ENCODE results near the gene DAPK2. TPM values are rescaled to one million over a fixed set of nuclear protein-coding genes. Genes with fewer than 3 reads are reported as not detected.

DAPK2 gene
- total RNA-seq, 1 donor from 2014 or later, result 39.0 TPM

DNA sequence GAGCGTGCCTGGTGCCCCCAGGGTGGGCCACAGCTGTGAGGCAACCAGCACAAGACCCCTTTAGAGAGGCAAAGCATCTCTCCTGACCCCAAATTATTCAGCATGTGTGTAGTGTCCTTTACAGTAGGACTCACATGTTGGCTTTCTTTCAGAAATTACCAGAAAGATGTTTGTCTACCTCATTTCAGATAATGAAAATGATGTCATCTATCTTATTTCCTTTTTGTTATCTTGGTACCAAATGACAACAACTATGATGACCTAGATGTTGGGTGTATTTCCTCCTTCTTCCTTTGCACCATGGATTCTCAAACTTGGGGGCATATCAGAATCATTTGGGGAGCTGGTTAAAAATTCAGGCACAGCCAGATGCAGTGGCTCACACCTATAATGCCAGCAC is 50.5 kb downstream of the DAPK2 start:
- intact Hi-C loops (cut with micrococcal nuclease), result no loop called here

DNA sequence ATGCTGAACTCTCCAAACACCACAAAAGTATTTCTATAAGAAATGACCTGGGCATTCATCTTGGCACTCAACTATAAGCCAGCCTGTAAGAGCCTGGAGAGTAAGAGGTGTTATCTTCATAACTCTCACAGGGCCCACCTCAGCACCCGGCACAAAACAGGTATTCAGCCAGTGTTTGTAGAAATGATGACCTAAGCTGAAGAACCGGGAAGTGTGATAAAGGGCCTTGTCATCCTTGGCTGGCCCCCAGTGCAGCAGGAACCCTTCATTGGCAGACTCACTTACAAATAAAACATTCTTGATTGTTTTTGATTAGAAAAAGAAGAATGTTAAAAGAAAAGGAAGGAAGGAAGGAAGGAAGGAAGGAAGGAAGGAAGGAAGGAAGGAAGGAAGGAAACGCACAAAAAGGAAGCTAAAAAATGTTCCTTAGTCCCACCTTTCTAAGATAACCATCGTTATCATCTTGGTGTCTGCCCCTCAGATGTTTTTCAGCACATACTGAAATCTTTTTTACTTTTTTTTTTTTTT is 52.1 kb downstream of the DAPK2 start:
- Histone ChIP-seq H3K9me3 (replicated peaks) (no peaks in the 10 kb centered on the region), H3K4me1 (peaks cover 84% of the 10 kb centered on the region), H3K36me3 (no peaks in the 10 kb centered on the region), H3K27ac (replicated peaks) (peak overlapping the region; percentile 80), H3K27me3 (ENCODE audit: low read depth) (no peaks in the 10 kb centered on the region), H3K4me3 (no peak overlapping the region)
- DNase-seq, result no peak
- TF ChIP-seq CTCF (IDR thresholded peaks at IDR 0.05; ENCODE audit: borderline replicate concordance), result no peak
- intact Hi-C loops (cut with micrococcal nuclease), result no loop called here

More for the DNA sequence above, 50.5 kb downstream of the DAPK2 start:
- H3K9me3 ChIP-seq (replicated peaks), result no peaks in the 10 kb centered on the region
- H3K27ac ChIP-seq (replicated peaks), result no peak overlapping the region
- no peaks in the 10 kb centered on the region for H3K36me3 ChIP-seq
- H3K27me3 ChIP-seq (ENCODE audit: low read depth), result no peaks in the 10 kb centered on the region
- no peak for TF ChIP-seq CTCF (IDR thresholded peaks at IDR 0.05; ENCODE audit: borderline replicate concordance)
- peaks cover 89% of the 10 kb centered on the region for H3K4me1 ChIP-seq
- DNase-seq, result no peak
- H3K4me3 ChIP-seq, result no peak overlapping the region

DNA sequence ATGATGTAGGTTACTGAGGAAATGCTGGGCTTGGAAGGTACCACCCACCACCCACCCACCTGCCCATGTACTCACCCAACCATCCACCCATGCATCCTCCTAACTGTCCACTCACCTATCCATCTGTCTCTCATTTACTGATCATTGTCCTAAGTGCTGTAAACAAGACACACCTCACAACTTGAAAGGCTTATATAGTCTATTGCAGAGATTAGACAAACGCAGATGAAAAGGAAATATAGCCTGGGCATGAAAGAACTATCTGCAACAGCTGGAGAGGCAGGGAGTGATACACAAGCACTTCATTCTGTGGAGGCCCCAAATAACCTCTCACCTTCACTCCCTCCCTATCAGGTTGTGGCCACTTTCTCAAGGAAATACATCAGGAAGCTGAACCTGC is 54.0 kb downstream of the DAPK2 start:
- H3K27me3 ChIP-seq (ENCODE audit: low read depth), result no peaks in the 10 kb centered on the region
- peaks cover 78% of the 10 kb centered on the region for H3K4me1 ChIP-seq
- intact Hi-C loops (cut with micrococcal nuclease), result no loop called here
- no peaks in the 10 kb centered on the region for H3K36me3 ChIP-seq
- DNase-seq, result no peak
- H3K4me3 ChIP-seq, result no peak overlapping the region
- H3K27ac ChIP-seq (replicated peaks), result peak overlapping the region; percentile 80
- H3K9me3 ChIP-seq (replicated peaks), result no peaks in the 10 kb centered on the region
- no peak for TF ChIP-seq CTCF (IDR thresholded peaks at IDR 0.05; ENCODE audit: borderline replicate concordance)

- H3K4me1 ChIP-seq, result peaks cover 78% of the 10 kb centered on the region
- TF ChIP-seq CTCF (IDR thresholded peaks at IDR 0.05; ENCODE audit: borderline replicate concordance), result no peak
- DNase-seq, result no peak
- no peaks in the 10 kb centered on the region for H3K36me3 ChIP-seq
- peak overlapping the region; percentile 80 for H3K27ac ChIP-seq (replicated peaks)
- intact Hi-C loops (cut with micrococcal nuclease), result no loop called here
- no peaks in the 10 kb centered on the region for H3K27me3 ChIP-seq (ENCODE audit: low read depth)
- H3K4me3 ChIP-seq, result no peak overlapping the region
- no peaks in the 10 kb centered on the region for H3K9me3 ChIP-seq (replicated peaks)
Observed at GRCh38 chr15:63991706-63992105, 54.6 kb downstream of the DAPK2 start.

- Histone ChIP-seq H3K4me1 (peaks cover 78% of the 10 kb centered on the region), H3K27me3 (ENCODE audit: low read depth) (no peaks in the 10 kb centered on the region), H3K9me3 (replicated peaks) (no peaks in the 10 kb centered on the region), H3K36me3 (no peaks in the 10 kb centered on the region), H3K27ac (replicated peaks) (peak overlapping the region; percentile 80), H3K4me3 (no peak overlapping the region)
- intact Hi-C loops (cut with micrococcal nuclease), result no loop called here
- DNase-seq, result no peak
- TF ChIP-seq CTCF (IDR thresholded peaks at IDR 0.05; ENCODE audit: borderline replicate concordance), result no peak
Observed at GRCh38 chr15:63990454-63990853, 55.8 kb downstream of the DAPK2 start.
